GM10248 (cell line): ENCODE results near the gene ZP4.

Experiments used
- CTCF ChIA-PET: fragments of 300-600 bp; sonication (Branson Sonifier 250); formaldehyde crosslinking; extraction: SDS; loops from one replicate; lab custom pipeline; 2021; ENCODE audit warnings: antibody characterized with exemption; lab: Yijun Ruan, JAX
- POLR2A ChIA-PET: fragments of 350-650 bp; sonication (Branson Sonifier 250); formaldehyde crosslinking; extraction: SDS; loops from one replicate; lab custom pipeline; 2020; ENCODE audit warnings: antibody characterized with exemption; lab: Yijun Ruan, JAX
- DNase-seq: peaks from one replicate; pipeline ENCODE4 v3.0.0; 2012; ENCODE audit errors: extremely low spot score
- TF ChIP-seq, protein P1 (sequence below): IDR thresholded peaks from 2 replicates; pipeline ENCODE4 v1.5.1; 2012; ENCODE audit warnings: mild to moderate bottlenecking, low read depth; ENCODE audit errors: extremely low read depth, missing control alignments, control extremely low read depth

The ZP4 gene

GRCh38 chr1:237873487-237874211 is 17.1 kb downstream of the ZP4 start:
- TF ChIP-seq, protein P1, sequence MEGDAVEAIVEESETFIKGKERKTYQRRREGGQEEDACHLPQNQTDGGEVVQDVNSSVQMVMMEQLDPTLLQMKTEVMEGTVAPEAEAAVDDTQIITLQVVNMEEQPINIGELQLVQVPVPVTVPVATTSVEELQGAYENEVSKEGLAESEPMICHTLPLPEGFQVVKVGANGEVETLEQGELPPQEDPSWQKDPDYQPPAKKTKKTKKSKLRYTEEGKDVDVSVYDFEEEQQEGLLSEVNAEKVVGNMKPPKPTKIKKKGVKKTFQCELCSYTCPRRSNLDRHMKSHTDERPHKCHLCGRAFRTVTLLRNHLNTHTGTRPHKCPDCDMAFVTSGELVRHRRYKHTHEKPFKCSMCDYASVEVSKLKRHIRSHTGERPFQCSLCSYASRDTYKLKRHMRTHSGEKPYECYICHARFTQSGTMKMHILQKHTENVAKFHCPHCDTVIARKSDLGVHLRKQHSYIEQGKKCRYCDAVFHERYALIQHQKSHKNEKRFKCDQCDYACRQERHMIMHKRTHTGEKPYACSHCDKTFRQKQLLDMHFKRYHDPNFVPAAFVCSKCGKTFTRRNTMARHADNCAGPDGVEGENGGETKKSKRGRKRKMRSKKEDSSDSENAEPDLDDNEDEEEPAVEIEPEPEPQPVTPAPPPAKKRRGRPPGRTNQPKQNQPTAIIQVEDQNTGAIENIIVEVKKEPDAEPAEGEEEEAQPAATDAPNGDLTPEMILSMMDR, result no peak
- ChIA-PET CTCF (interaction anchor here (1.7 kb wide), 1 partner anchor 10 kb away, joined by 4 read pairs; no protein-coding TSS in a partner anchor), POLR2A (no interaction called here)
- DNase-seq, result no peak

DNA sequence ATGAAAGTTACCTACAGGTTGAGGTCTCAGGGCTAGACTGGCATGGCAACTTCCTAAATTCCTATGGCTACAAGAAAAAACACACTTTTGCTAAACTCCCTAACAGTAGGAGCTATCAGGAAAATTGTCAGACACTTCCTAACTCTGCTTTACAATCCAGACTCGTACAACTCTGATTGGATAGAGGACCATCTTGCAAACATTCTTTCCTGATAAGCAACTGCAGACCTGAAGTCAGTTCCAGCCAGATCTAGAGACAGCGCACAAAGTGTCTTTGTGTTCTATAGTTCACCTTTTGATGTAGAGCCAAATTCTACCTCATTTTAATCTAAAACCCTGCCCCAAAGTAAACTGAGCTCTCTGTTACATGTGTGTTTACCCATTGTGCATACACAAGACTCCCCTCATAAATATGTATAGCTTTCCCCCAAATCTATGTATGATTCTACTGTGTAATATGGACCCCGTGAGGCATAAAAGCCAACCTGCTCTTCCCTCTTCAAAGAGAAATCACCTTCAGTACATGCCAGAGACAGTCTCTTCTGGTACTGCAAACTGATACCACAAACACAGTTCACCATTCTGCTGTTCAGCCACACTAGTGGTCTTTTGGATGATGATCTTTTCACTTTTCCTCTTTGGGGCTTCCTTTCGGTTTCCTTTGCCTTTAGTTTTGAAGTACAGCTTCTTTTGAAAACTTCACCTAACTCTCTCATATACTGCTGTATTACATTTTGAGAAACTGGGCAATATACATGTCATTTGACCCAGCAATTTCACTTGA is 21.7 kb downstream of the ZP4 start:
- POLR2A ChIA-PET, result no interaction called here
- TF ChIP-seq, protein P1, result no peak
- CTCF ChIA-PET, result interaction anchor here (1.0 to 1.3 kb wide), 3 partner anchors 9 to 15 kb away, joined by 3 to 5 read pairs (median 3); no protein-coding TSS in a partner anchor
- no peak for DNase-seq

DNA sequence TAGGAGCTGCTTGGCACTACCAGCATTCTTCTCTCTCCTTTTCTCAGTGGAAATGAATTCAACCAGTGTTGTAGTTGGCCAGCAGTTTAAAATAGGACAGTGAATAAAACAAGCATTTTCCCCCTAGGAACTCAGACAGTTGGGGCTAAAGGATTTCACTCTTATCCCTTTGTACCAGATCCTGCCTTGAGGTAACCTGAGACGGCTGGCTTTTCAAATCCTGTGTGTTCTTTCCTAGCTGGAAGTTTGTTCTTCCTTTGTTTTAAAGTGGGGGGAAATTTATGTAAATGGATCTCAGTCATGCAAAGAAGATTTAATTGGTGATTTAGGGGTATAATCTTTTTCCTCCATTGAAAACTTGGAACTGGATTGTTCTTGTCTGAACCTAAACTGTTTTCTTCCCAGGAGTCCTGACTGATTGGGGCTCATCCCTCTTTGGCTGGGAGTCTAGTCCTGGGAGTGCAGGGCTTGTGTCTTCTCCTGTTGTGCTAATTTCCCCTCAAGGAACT is 23.3 kb downstream of the ZP4 start:
- DNase-seq, result no peak
- CTCF ChIA-PET, result interaction anchor here (0.9 to 1.4 kb wide), 3 partner anchors 8 to 305 kb away, joined by 3 read pairs; no protein-coding TSS in a partner anchor
- POLR2A ChIA-PET, result no interaction called here
- TF ChIP-seq, protein P1, result no peak

DNA sequence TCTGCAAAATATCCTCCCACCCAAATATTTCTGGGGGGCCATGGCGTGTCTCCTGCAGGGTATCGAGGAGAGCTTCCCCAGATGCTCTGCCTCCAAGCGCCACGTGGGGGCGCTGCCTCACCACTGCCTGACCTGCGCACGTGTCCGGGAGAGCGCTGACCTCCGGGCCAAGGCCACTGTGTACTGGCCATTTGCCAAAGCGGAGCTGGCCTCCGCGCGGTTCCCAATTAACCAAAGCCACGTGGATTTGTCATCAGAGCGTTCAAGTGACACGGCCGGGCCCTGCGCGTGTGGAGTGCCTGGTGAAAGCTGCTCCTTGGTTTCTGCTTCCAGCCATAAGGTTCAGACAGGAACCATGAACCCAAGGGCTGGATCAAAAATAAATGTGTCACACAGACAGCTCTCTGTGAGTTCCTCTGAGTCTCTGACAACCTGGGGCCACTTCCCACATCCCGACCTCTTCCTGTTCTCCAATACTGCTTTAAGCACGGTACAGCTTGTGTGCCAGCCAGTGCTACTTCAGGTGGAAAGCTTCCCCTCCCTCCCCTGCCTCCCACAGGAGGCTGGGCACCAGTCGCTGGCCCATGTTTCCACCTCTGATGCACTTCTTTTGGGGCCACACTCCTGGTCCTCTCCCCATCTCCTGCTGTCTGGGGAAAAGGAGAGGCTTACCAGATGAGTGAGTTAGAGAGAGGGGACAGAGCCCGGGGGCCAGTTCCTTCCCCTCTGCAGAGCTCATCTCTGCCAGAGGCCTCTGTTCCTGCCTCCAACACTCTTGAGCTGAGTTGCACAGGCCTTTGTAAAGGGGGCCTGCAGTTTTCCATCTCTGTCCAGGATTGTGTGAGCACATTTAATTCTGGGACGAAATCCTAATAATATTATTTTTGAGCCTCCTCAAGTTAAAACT is 26.1 kb downstream of the ZP4 start:
- TF ChIP-seq, protein P1, result peak; percentile 79
- DNase-seq, result peak; percentile 45
- ChIA-PET POLR2A (no interaction called here), CTCF (interaction anchor here (0.6 to 3.8 kb wide), 24 partner anchors 10 to 1120 kb away, joined by 3 to 49 read pairs (median 3); no protein-coding TSS in a partner anchor)

DNA sequence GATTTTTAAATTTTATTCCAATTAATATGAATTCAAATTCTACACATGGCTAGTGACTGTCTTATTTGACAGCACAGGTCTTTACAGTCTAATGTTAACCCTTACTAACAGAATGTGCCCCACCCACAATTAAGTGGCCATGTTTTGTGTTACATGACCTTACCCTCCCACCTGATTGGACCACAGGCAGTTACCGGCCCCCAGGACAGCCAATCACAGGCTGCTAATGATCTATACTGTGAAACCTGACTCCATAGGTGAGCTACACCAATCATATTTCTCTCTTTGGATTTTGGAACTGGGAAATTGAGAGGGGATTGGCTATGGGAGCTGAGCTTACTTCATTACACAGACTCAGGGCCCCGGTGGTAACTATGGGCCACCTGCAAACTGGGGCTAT is 27.5 kb downstream of the ZP4 start:
- TF ChIP-seq, protein P1, result no peak
- ChIA-PET POLR2A (no interaction called here), CTCF (interaction anchor here (0.9 to 3.8 kb wide), 9 partner anchors 8 to 512 kb away, joined by 3 to 49 read pairs (median 4); no protein-coding TSS in a partner anchor)
- no peak for DNase-seq
